Ovary (tissue), 9 donors: Measurements from ENCODE around the gene ADAMTS3. TPM values are rescaled to one million over a fixed set of nuclear protein-coding genes. Genes with fewer than 3 reads are reported as not detected.

ENCODE experiments used
- DNase-seq, 5 donors: peaks; one replicate each; pipeline ENCODE4 v3.0.0-alpha.2; 2019 to 2020
- H3K27ac ChIP-seq, 2 donors: fragments of 200-600 bp; one replicate each; pipeline versions ENCODE4 v1.5.1 to v1.8.0; 2019 to 2022
- H3K27me3 ChIP-seq: fragments of 200-600 bp; one replicate; pipeline ENCODE4 v1.8.0; 2022
- H3K36me3 ChIP-seq: fragments of 200-600 bp; sonication (generic); one replicate; pipeline ENCODE4 v1.5.1; 2019
- H3K4me1 ChIP-seq: one replicate; pipeline ENCODE4 v1.8.1; 2013; ENCODE audit warnings: mild to moderate bottlenecking, moderate library complexity; ENCODE audit not compliant: insufficient read depth
- H3K4me3 ChIP-seq: fragments of 200-600 bp; sonication (generic); one replicate; pipeline ENCODE4 v1.5.1; 2017
- H3K9me3 ChIP-seq, 2 donors: fragments of 200-600 bp in 1 of 2; sonication (generic) in 1 of 2; one replicate each; pipeline versions ENCODE4 v1.5.1 to v1.8.1; 2013 to 2019; ENCODE audit warnings: mild to moderate bottlenecking in 1 of 2, moderate library complexity in 1 of 2
- EP300 ChIP-seq: sonication (generic); formaldehyde crosslinking; IDR thresholded peaks from one replicate; pipeline ENCODE4 v1.6.1; 2017; ENCODE audit warnings: antibody characterized with exemption
- POLR2A ChIP-seq: fragments of 450-650 bp; IDR thresholded peaks from one replicate; pipeline ENCODE4 v1.6.1; 2017; ENCODE audit warnings: antibody characterized with exemption, mild to moderate bottlenecking, moderate library complexity
- WGBS, 3 donors: extraction: QIAGEN DNeasy Blood & Tissue Kit in 1 of 3; methylation state at CpG; one replicate each; pipeline versions ENCODE4 v1.1.5 to v1.1.7; 2013 to 2017; 5-methylcytosine and 5-hydroxymethylcytosine counted together
- intact Hi-C, 4 donors: fragments of 100-400 bp; cut with DNase I; formaldehyde crosslinking; loops; one replicate each; pipeline versions ENCODE4 v1.11.0 to v1.15.1; 2022 to 2023
- polyA plus RNA-seq, 2 donors: library from polyadenylated mRNA; stranded (reverse); fragments of 200-250 nt in 1 of 2; fragments of 350-450 nt in 1 of 2; fragmentation: Illumina TruSeq in 1 of 2; extraction: RNeasy Lipid Tissue Mini Kit (QIAGEN cat#74804) in 1 of 2; gene quantifications; one replicate each; pipeline ENCODE4 v1.2.3, GENCODE V29; 2013 to 2014
- total RNA-seq, 7 donors: library from RNA; depleted of rRNA in 2 of 7; stranded (reverse); fragments of >200 nt in 2 of 7; fragmentation: NEBNext Ultra II Directional in 3 of 7; extraction: Animal tissue kit (Norgen Biotek cat#: 25700) in 3 of 7; gene quantifications; one replicate each; pipeline versions ENCODE4 v1.1.0 to v1.2.4, GENCODE V29; 2016 to 2023
- TF ChIP-seq, protein P1 (sequence below), 3 donors: fragments of 450-650 bp in 2 of 3; fragments of 200-600 bp in 1 of 3; IDR thresholded peaks; one replicate each; pipeline versions ENCODE4 v1.5.1 to v1.8.0; 2016 to 2022; ENCODE audit warnings: antibody characterized with exemption in 3 of 3, mild to moderate bottlenecking in 1 of 3
- donor health status: DM: no; HTN: no; CAD: no; lungs with moderate emphysema.
- donor health status: DM: no; HTN: no; CAD: no.
- donor health status: Bipolar disorder and iron deficiency.
- donor health status: DM: yes; HTN: yes; CAD: no.
- donor health status: DM: no; HTN: no; CAD: no.
- donor health status: DM: yes; HTN: yes; CAD: no.

ADAMTS3 gene
- total and polyA plus RNA-seq, 9 donors = 1.2 to 6.6 (median 4.6) TPM

DNA sequence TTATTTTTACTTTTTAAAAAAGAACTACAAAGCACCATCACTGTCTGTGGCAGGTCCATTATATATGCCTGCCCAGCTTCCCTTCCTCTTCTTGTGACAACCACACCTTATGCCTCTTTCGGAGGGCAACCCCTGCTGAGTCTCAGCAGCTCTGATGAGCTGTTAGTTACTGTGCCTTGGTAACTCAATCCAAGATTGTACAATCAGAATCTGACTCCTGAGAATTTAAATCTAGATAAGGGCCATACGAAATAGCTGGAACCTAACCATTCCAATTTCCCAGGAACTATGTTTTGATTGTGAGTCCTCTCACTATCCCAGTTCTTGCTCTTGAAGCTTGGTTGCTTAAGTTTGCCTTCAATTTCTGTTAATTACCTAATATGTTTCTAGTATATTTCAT, 61.9 kb downstream of the ADAMTS3 start:
- TF ChIP-seq POLR2A (no peak), EP300 (no peak)
- TF ChIP-seq, protein P1, sequence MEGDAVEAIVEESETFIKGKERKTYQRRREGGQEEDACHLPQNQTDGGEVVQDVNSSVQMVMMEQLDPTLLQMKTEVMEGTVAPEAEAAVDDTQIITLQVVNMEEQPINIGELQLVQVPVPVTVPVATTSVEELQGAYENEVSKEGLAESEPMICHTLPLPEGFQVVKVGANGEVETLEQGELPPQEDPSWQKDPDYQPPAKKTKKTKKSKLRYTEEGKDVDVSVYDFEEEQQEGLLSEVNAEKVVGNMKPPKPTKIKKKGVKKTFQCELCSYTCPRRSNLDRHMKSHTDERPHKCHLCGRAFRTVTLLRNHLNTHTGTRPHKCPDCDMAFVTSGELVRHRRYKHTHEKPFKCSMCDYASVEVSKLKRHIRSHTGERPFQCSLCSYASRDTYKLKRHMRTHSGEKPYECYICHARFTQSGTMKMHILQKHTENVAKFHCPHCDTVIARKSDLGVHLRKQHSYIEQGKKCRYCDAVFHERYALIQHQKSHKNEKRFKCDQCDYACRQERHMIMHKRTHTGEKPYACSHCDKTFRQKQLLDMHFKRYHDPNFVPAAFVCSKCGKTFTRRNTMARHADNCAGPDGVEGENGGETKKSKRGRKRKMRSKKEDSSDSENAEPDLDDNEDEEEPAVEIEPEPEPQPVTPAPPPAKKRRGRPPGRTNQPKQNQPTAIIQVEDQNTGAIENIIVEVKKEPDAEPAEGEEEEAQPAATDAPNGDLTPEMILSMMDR (IDR thresholded peaks at IDR 0.05) = no peak
- Histone ChIP-seq H3K27ac (no peak overlapping the region), H3K4me1 (peaks cover 3% of the 10 kb centered on the region), H3K36me3 (no peaks in the 10 kb centered on the region), H3K4me3 (no peak overlapping the region), H3K27me3 (no peaks in the 10 kb centered on the region), H3K9me3 (no peaks in the 10 kb centered on the region)
- intact Hi-C loops = no loop called here
- DNase-seq = no peak
- 70 to 75% (median 74%) methylated on average over 2 of the region's 2 CpGs for WGBS, 3 donors

DNA sequence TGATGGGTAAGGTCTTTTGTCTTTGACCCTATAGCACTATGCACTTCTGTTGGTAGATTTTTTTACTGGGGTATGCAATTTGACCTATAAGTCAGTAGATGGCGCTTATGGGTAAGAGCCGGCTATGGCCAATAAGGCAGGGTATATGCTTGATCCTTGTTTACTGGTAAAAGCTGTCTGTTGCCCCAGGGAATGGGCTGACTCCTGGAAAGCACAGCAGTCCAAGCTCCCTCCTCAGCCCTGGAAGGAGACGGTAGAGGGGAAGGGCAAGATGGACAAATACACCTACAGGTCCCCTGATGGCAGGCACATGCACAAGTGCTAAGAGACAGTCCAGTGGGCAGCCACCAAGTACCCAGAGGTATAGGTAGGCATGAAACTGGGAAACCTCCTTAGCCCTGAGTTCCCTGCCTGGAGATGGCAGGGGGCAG, 63.7 kb downstream of the ADAMTS3 start:
- intact Hi-C loops = no loop called here
- Histone ChIP-seq H3K27ac (no peak overlapping the region), H3K4me3 (no peak overlapping the region), H3K9me3 (no peaks in the 10 kb centered on the region), H3K27me3 (no peaks in the 10 kb centered on the region), H3K4me1 (peaks cover 3% of the 10 kb centered on the region), H3K36me3 (no peaks in the 10 kb centered on the region)
- TF ChIP-seq POLR2A (no peak), EP300 (no peak)
- TF ChIP-seq, protein P1 (IDR thresholded peaks at IDR 0.05) = peak in 2 of 3 donors; percentile 19 to 30
- DNase-seq = peak in 1 of 5 donors; percentile 19
- WGBS, 3 donors = 15 to 22% (median 19%) methylated on average over 3 of the region's 3 CpGs

DNA sequence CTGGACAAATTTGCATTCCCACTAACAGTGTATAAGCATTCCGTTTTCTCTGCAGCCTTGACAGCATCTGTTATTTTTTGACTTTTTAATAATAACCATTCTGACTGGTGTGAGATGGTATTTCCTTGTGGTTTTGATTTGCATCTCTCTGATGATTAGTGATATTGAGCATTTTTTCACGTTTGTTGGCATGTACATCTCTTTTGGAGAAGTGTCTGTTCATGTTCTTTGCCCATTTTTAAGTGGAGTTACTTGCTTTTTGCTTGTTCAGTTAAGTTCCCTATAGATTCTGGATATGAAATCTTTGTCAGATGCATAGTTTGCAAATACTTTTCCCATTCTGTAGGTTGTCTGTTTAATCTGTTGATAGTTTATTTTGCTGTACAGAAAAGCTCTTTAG, 68.8 kb downstream of the ADAMTS3 start:
- no peaks in the 10 kb centered on the region for H3K4me1 ChIP-seq
- no peak overlapping the region for H3K4me3 ChIP-seq
- H3K27ac ChIP-seq = no peak overlapping the region
- intact Hi-C loops = no loop called here
- 79 to 85% (median 82%) methylated on average over 2 of the region's 2 CpGs for WGBS, 3 donors
- no peaks in the 10 kb centered on the region for H3K27me3 ChIP-seq
- DNase-seq = no peak
- H3K9me3 ChIP-seq = peaks cover 0 to under 1% of the 10 kb centered on the region in 2 donors
- no peaks in the 10 kb centered on the region for H3K36me3 ChIP-seq
- TF ChIP-seq EP300 = no peak
- TF ChIP-seq, protein P1 (IDR thresholded peaks at IDR 0.05) = no peak
- no peak for TF ChIP-seq POLR2A

DNA sequence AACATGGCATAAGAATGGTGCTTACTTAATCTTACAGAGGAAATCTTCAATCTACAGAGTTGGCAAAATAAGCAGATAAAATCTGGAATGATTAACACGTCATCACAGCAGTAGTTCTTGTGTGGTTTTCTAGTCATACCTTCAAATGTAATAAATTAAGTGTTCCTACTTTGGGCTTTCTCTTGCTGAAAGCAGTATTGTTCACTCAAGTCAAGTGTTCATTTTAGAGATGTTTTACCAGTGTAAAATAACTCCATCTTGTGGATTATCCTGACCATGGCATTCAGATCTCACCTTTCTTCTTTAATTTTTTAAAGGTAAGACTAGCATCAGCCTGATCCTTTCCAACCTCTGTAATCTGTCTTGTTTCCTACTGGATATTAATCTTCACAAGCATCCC, 72.9 kb downstream of the ADAMTS3 start:
- no peak overlapping the region for H3K4me3 ChIP-seq
- no peaks in the 10 kb centered on the region for H3K36me3 ChIP-seq
- H3K27me3 ChIP-seq = no peaks in the 10 kb centered on the region
- no peak for TF ChIP-seq EP300
- TF ChIP-seq, protein P1 (IDR thresholded peaks at IDR 0.05) = no peak
- TF ChIP-seq POLR2A = no peak
- no peaks in the 10 kb centered on the region for H3K4me1 ChIP-seq
- intact Hi-C loops = no loop called here
- no peak overlapping the region for H3K27ac ChIP-seq
- 80 to 93% (median 82%) methylated on average over 1 of the region's 1 CpG for WGBS, 3 donors
- H3K9me3 ChIP-seq = peaks cover 0 to 3% of the 10 kb centered on the region in 2 donors
- DNase-seq = no peak

DNA sequence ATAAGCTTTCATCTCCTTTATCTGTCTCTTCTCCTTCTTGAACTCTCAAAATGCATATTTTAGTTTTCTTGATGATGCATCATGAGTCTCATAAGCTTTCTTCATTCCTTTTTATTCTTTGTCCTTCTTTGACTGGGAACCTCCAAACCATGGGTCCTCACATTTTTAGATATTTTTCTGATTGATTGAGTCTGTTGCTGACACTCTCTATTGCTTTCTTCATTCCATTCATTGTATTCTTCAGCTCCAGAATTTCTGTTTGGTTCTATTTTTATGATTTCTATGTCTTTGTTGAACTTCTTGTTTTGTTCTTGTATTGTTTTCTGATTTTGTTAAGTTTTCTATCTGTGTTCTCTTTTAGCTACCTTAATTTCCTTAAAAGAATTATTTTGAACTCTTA, 74.9 kb downstream of the ADAMTS3 start:
- intact Hi-C loops = no loop called here
- Histone ChIP-seq H3K27me3 (no peaks in the 10 kb centered on the region), H3K4me1 (no peaks in the 10 kb centered on the region), H3K4me3 (no peak overlapping the region), H3K27ac (no peak overlapping the region), H3K9me3 (peaks cover 0 to 3% of the 10 kb centered on the region in 2 donors), H3K36me3 (no peaks in the 10 kb centered on the region)
- TF ChIP-seq POLR2A (no peak), EP300 (no peak)
- TF ChIP-seq, protein P1 (IDR thresholded peaks at IDR 0.05) = no peak
- DNase-seq = no peak
